GM19324 (cell line): Measurements from ENCODE around the gene KCNJ10.

Source experiments
- ATAC-seq: cut with Tn5 transposase; IDR thresholded peaks from one replicate; pipeline ENCODE4 v1.9.1; 2021; ENCODE audit warnings: mild to moderate bottlenecking, moderate library complexity; ENCODE audit not compliant: unreplicated experiment, low FRiP score

KCNJ10 gene

DNA sequence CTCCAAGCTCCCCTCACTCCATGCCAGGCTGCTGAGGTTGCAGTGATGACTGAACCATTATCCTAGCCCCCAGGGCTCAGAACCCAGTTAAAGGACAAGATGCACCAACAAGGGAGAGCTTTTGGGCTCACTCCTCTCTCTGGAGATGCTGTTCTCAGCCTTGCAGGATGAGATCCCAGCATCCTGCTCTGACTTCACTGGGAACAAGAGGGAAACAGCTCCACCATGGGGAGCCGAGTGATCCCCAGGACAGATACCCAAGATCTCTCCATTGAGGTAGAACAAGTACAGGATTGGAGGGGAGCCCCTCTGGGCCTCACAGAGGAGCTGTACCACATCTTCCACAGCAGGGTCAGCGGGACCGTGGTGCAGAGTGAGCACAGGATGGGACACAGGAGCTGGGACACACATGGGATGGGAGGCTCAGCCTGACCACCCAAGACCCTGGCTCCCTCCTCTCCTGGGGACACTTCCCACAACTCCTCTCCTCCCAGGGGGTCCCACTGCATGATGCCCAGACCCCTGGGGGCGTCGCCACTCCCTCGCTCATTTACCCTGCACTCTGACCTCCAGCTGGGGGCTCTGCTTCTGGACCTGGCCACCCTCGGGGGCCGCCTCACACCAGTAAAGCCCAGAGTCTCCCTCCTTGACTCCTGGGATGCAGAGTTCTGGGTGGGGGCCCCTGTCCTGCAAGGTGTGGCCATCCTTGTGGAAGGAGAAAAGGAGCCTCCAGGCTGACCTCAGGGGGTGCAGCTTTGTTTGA, 97.3 kb downstream of the KCNJ10 start:
- ATAC-seq, result no peak

DNA sequence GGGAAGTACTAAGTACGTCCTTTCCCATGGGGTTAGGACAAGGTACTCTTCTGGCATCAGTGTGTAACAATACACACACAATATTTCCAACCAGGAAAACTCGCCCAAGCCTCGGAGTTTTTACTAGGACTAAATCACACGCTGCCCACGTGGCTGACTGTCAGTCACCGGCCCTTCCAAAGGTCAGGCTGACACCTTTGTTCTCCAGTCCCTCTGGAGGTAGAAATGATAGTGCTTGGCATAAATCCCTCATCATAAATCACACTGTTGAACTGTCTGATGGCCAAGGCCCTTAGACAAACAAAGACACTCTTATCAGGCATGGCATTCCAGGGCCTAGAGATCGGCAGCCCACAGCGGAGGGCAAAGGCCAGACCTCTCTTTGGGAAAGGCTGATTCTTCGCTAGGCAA, 99.0 kb downstream of the KCNJ10 start:
- ATAC-seq, result no peak

DNA sequence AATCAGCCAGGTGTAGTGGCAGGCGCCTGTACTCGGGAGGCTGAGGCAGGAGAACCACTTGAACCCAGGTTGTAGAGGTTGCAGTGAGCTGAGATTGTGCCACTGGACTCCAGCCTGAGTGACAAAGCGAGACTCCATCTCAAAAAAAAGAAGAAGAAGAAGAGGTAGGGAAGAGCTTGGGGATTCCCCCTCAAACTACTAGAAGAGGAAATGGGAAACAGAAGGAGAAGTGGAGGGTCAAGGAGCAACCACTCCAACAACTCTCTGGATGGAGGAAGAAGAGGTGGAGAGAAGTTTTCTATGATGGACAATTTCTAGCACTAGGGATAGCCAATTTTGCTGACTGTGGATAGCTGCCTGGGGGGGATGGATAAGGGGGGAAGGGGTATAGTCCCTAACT, 101.1 kb downstream of the KCNJ10 start:
- no peak for ATAC-seq

DNA sequence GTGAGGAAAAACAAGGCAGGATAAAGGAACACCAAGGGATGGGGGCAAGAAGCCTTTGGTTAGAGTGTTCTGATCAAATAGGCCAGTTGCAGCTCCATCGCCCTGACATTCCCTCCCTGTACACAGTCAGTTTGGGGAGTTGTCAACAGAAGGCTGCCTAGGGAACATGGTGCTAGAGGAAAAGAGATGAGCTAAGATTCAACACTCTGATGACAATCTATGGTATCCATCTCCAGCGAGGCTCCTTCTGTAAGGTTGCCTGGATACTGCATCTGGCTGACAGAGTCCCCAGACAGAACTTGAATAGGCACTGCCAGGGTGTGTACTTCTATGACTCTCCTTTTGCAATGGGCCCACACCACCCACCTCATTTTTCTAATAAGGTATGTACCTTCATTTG, 104.7 kb downstream of the KCNJ10 start:
- ATAC-seq, result no peak

DNA sequence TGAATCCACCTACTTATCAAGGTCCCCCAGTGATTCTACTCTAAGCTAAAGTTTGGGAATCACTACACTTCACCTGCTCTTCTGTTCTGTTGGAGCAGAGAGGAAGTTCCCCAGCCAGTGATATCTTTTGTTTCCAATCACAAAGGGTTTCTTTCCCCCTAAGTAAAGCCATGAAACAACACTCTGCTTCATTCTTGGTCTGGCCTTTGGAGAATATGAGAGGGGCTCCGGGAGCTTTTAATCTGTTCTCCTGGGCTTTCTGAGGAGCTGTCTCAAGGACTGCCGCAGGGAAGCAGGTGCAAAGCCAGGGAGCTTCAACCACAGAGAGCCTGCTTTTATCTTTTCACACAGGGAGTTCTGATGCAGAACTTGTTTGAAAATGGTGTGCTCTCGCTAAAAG, 105.8 kb downstream of the KCNJ10 start:
- no peak for ATAC-seq

DNA sequence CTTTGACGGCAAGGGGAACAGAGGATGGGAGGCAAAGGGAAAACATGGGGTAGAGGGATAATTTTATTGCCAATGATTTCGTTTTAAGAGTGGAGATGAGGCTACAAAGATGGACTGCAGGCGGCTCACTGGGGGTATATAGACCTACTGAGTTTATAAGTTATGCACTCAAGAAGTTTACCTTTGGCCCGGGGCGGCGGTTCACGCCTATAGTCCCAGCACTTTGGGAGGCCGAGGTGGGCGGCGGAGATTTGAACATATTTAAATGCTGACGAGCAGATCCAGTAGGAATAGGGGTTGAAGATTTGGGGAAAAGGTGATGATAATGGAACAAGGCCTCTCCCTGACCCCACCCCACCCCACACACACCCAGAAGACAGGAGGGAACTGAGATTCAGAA, 107.8 kb downstream of the KCNJ10 start:
- no peak for ATAC-seq

DNA sequence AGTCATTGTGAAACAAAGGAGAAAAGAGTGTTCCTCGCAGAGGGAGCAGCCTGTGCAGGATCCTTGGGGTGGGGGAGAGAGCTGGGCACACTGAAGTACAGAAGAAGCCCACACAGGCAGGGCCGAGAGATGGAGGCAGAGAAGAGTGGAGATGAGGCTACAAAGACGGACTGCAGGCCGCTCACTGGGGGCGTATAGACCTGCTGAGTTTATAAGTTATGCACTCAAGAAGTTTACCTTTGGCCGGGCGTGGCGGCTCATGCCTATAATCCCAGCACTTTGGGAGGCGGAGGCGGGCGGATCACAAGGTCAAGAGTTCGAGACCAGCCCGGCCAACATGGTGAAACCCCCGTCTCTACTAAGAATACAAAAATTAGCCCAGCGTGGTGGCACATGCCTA, 108.3 kb downstream of the KCNJ10 start:
- ATAC-seq, result no peak

DNA sequence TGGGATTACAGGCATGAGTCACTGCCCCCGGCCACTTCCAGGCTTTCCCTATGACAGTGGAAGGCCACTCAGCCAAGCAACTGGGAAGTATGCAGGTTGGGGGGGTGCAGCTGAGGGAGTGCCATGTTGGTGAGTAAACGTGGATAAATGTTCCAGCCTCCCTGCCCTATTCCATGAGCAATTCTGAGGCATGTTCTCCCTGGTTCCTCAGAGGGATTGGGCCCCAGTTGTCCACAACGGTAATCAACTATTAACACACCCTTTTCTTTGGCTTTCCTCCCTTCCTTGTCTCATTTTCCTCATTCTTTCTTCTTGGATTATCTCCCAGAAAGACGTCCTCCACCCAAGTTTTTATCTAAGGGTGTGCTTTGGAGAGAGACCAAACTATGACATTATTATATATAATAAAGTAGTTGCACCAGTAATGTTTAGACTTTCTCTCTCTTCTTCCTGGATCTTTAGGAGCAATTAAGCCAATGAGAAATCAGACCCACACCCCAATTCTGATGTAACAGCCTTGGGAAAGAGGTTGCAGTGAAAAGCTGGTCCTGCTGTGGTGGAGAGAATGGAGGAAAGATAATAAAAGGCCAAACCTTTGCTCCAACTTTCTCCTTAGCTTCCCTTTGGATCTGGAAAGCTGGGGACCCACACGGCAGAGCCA, 109.1 kb downstream of the KCNJ10 start:
- ATAC-seq, result no peak

DNA sequence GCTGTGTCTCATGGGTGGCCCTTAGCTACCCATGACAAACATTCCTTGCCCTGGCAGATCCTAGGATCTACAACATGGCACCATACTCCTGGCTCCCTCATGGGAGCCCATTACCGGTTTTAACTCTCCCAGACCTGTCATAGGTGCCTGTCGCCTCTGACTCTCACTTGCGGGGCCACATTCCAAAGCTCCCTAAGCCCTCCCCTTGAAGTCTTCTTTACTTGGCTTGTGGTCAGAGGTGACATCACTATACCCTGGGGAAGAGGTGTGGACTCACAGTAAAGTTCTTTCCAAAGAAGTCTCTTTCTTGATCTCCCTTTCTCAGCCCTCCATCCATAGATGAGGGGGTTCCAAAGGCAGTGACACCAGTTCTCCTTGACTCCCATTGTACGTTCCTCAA, 110.5 kb downstream of the KCNJ10 start:
- ATAC-seq, result no peak

DNA sequence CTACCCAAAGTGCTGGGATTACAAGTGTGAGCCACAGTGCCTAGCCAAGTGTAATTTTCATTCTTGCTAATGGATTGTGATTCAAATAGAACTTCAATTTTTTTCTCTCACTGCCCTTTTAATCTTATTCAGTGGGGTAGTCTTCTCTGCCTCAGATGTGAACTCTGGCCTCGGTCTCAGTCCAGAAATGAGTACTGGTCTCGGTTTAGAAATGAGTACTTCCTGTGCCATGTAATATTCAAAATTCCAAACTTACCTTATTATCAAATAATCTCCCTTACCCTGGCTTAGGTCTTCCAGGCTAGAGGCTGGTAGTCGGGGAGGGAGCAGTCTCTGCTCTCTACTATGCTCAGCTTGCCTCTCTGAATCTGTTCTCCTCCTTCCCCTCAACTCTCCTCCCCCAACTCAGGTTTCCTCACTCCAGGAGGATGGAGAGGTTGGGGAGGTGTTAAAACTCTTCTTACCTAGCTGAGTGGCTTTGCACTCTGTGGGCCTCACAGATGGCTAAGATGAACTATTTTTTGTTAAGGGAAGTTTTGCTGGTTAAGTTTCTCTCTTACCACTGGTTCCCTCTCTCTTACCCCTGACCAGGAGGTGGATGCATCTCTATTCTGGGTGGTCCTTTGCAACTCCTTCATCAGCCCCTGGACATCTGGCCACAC, 111.1 kb downstream of the KCNJ10 start:
- no peak for ATAC-seq

DNA sequence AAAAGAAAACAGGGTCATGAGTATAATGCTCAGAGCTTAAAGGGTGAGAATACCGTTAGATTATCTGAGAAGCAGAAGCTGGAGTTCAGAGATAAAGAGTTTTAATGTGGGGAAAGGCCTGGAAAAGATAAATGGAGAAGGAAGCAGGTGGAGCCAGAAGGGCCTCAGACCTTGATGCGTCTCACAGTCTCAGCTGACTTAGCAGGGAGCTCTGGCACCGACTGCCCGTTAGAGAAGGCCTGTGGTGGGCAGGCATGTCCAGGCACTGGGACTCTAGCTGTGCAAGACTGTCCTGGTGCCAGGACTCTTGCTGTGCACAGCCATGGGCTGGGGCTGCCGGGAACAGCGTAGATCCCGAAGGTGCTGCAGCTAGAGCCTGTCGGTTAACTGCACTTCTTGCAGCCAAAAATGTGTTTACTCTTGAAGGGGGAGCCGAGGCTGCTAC, 112.1 kb downstream of the KCNJ10 start:
- ATAC-seq, result no peak

DNA sequence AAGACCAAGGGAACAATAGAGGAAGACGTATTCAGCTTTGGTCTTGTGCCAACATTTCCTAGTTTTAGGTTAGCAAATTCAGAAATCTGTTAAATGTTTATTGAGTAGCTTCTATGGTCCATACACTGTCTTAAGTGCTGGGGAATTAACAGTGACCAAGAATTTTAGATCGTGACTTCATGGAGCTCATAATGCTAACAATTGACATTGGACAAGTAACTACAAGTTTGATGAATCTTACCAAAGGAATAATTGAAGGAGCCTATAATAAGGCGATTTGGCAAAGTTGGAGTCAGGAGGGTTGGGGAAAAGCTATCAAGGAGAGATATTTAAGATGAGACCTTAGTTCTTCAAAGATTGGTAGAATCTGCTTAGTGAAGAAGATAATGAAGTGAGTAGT, 114.5 kb downstream of the KCNJ10 start:
- ATAC-seq, result no peak

DNA sequence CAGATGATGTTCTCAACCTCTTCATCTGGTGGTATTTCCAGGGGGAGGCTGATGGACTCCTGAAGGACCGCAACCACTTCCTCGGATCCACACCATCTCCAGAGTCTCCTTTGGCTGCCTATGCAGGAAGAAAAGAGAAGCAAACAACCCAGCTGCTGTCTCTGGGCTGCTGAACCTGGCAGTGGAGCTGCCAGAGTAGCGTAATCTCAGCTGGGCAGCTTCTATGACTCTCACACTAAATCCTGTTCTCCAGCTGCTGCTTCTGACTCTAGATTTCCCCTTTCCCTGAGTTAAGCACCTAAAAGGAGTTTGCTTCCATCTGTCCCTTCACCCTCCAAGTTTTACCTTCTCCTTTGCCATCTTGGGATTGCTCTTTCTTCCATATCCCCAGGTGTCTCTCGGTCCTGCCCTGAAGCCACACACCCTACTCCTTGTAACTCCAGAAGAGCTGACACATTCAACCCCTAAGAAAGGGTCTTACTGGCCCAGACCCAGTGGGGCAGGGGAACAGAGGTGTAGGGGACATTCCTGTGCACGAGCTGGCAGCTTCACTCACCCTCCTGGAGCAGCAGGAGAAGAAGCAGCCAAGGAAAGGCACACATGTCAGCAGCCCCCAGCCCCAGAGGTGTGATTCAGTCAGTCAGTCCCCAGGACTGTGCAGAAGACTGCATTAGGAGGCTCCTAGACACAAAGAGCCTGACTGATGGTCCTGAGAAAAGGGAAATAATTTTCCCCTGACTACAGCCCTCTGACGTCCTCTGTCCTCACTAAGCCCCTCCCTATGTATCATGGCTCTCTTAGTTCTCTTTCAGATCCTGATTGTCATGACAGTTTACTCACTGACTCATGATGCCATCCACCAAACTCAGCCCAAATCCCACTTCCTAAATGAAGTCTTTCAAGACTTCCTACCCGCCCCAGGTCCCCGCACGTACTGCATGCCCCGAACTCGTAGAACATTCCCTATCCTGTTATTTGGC, 116.1 kb downstream of the KCNJ10 start, which contains the start of gene SLAMF9:
SLAMF9 (minus strand) TSS at position 702 of the 980 bp plus-strand sequence; CDS start at position 602, 100 bp downstream.
- ATAC-seq, result no peak

DNA sequence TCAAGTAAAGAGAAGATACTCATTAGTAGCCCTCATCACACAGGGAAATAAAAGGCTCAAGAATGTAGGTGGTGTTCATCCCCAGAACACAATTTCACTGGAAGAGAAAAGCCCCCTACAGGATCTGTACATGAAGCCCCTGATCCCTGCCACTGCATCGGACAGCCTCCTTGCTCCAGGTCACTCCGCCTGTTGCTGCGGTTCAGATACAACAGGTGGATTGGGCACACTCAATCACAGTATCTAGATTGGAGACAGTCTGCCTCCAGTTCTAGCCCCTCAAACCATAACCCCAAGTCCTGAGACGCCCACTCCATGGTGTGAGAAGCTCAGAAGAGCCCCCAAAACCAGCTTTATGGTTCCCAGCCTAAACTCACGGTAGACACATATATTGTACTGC, 117.0 kb downstream of the KCNJ10 start:
- no peak for ATAC-seq

DNA sequence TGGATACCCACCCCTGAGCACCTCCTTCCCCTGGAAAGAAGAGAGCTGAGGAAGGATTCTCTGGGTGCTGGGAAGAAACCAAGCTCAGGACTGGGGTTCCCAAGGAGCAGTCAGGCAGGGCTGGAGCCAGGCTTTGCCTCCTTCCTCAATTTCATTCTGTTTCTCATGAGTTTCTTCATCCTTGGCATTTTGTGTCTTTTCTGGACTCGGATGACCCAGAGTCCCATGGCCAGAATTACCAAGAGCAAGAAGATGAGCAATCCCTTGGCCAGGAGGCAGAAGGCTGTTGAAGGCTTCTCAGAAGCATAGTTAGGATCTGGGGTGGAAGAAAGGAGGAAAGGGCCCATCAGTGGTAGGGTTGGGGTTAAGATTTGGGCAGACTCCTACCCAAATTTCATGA, 118.4 kb downstream of the KCNJ10 start:
- no peak for ATAC-seq

DNA sequence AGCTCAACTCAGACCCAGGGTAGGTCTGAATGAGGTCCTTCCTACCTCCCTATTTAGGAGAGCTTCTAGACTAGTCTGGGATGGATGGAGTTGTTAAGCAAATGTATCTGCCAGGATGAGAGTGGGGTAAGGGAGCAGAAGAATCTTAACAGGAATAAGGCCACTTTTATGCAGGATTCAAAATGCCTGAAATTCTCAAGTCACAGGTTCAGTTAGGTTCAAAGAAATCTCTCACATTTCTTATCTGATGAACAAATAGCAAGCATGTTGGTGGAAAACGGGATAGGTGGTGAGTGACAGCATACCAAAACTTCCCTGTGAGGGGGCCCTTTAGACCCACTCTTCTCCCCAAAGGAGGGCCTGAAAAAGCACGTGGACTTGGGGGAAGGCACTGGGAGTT, 118.9 kb downstream of the KCNJ10 start:
- no peak for ATAC-seq

DNA sequence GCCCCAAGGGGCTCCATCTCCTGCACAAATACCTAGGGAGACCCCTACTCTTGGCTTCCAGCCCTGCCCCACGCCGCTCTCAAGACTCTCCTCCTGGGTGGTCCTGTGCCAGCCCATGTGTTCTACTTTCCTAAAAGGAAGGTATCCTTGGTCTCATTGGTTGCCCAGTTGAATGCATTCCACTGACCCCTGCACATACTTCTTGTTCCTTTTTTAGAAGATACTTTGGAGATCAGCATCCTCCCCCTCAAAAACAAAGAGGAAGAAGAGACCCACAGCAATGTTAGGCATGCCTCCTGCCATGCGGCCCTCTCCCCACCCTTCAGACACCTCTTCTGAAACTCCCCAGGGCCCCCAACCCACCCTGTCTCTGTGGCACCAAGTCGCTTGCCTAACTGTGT, 120.0 kb downstream of the KCNJ10 start:
- no peak for ATAC-seq

DNA sequence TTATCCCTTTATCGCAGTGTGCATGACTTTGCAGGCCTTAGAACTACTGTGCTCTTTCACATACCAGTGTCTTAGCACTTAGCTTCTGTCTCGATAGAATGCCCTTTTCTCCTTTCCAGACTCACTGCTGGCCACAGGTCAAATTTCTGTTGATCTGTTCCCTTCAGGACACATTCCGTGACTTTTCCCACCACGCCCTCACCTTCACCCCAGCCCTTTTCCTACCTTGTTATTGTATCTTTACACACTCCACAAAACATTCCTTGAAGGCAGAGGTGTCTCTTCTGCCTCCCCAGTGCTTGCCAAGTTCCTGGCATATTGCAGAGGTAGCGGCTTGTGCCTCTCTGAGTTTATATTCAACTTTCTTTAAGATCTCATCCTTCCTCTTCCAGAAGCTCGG, 120.8 kb downstream of the KCNJ10 start:
- ATAC-seq, result no peak
